ENCODE measurements around the gene HIC1. TPM values are rescaled to one million over a fixed set of nuclear protein-coding genes. Genes with fewer than 3 reads are reported as not detected.

Gene HIC1
- total RNA-seq, 1 donor from 2014 or later: 0.37 TPM

DNA sequence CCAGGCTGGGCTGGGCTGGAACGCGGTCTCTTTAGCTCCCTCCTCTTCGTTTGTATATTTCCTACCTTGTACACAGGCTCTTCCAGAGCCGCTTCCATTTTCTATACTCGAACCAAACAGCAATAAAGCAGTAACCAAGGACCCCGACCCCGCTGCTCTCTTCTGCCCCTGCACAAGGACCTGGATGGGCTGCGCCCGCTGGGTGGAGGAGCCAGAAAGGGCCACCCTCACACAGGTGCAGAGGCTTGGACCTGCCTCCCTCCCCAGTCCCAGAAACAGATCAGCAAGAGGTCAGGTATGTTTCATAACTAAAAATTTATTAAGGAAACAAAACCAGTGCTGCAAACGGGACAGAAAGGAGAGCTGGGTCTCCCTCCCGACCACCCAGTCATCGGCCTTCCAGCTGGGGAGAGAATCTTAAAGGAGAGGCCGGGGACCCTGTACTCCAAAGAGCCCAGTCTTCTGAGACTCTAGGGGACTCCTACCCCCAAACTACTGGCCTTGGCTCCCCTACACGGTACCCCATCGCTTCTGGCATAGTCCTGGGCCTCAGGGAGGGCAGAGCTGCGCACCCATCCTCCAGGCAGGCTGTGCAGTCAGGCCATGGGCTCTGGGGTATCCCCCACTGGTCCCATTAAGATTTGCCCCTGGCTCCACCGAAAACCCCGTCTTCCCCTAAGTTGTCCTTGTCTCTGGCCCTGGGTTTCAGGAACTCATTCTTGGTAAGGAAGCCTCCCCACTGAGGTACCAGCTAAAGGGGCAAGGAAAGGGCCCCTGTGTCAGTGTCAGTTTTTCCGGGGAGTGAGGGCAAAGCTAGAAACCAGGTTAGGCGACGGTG, 4.9 kb downstream of the HIC1 start:
- peaks cover 59% of the 10 kb centered on the region for H3K27me3 Mint-ChIP-seq (ENCODE audit: low read depth)
- peak overlapping the region; percentile 57 for H3K4me3 Mint-ChIP-seq
- H3K27ac Mint-ChIP-seq (ENCODE audit: unreplicated experiment): no peak overlapping the region
- peaks cover 15% of the 10 kb centered on the region for H3K4me1 Mint-ChIP-seq
- no peak for DNase-seq (ENCODE audit: low read depth, low spot score)
- H3K9me3 Mint-ChIP-seq: no peaks in the 10 kb centered on the region
- peaks cover 15% of the 10 kb centered on the region for H3K36me3 Mint-ChIP-seq (ENCODE audit: low read depth)
- TF ChIP-seq, protein P1, sequence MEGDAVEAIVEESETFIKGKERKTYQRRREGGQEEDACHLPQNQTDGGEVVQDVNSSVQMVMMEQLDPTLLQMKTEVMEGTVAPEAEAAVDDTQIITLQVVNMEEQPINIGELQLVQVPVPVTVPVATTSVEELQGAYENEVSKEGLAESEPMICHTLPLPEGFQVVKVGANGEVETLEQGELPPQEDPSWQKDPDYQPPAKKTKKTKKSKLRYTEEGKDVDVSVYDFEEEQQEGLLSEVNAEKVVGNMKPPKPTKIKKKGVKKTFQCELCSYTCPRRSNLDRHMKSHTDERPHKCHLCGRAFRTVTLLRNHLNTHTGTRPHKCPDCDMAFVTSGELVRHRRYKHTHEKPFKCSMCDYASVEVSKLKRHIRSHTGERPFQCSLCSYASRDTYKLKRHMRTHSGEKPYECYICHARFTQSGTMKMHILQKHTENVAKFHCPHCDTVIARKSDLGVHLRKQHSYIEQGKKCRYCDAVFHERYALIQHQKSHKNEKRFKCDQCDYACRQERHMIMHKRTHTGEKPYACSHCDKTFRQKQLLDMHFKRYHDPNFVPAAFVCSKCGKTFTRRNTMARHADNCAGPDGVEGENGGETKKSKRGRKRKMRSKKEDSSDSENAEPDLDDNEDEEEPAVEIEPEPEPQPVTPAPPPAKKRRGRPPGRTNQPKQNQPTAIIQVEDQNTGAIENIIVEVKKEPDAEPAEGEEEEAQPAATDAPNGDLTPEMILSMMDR (conservative IDR thresholded peaks at IDR 0.05): no peak

DNA sequence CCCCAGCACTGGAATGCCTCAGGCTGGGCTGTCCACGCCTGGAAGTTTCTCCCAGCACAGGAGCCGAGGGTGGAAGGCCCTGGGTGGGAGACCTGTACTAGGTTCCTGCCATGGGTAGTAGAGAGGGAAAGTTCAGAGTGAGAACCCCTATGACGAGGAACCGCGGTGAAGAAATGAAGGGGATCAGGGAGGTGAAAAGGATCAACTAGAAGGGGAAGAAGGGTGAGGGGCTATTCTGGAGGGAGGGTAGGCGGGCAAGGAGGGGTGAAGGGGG, 5.4 kb downstream of the HIC1 start:
- Mint-ChIP-seq H3K27me3 (ENCODE audit: low read depth) (peaks cover 56% of the 10 kb centered on the region), H3K27ac (ENCODE audit: unreplicated experiment) (no peak overlapping the region), H3K4me3 (peak overlapping the region; percentile 44), H3K9me3 (no peaks in the 10 kb centered on the region), H3K4me1 (peaks cover 17% of the 10 kb centered on the region), H3K36me3 (ENCODE audit: low read depth) (peaks cover 17% of the 10 kb centered on the region)
- no peak for DNase-seq (ENCODE audit: low read depth, low spot score)
- TF ChIP-seq, protein P1 (conservative IDR thresholded peaks at IDR 0.05): no peak

DNA sequence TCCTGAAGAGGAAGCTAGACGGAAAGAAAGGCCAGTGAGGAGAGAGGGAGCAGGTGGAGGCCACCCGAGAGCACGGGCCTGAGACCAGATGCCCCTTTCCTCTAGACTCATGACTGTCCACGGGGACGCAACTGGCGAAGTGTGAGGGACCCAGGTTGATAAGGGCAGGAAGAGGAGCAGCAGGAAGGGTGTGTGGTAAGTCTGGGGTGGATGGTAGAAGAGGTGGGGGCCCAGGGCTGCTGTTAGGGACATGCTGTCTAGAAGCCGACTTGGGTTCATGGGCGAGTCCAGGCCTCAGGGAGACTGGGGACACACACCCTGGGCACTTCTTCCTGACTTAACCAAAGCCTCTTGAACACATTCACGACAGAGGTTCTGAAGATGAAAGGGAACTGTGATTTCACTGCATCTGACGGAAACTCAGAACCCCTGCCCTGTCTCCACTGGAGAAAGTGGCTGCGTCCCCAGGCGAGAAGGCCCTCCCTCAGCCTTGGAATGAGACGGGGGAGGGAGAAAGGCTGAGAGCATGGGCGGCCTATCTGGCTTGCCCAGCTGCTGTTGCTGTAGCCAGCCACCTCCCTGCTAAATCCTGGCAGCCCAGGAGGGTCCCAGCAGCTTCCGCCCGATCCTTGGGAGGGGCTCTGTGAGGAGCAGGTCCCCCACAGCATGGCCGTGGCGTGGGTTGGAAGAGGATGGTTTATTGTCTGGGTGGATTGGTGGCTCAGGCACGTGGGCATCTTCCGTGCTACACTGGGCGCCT, 6.0 kb downstream of the HIC1 start:
- H3K36me3 Mint-ChIP-seq (ENCODE audit: low read depth): peaks cover 17% of the 10 kb centered on the region
- TF ChIP-seq, protein P1 (conservative IDR thresholded peaks at IDR 0.05): no peak
- no peak for DNase-seq (ENCODE audit: low read depth, low spot score)
- peaks cover 17% of the 10 kb centered on the region for H3K4me1 Mint-ChIP-seq
- no peaks in the 10 kb centered on the region for H3K9me3 Mint-ChIP-seq
- H3K4me3 Mint-ChIP-seq: peak overlapping the region; percentile 44
- no peak overlapping the region for H3K27ac Mint-ChIP-seq (ENCODE audit: unreplicated experiment)
- H3K27me3 Mint-ChIP-seq (ENCODE audit: low read depth): peaks cover 56% of the 10 kb centered on the region

DNA sequence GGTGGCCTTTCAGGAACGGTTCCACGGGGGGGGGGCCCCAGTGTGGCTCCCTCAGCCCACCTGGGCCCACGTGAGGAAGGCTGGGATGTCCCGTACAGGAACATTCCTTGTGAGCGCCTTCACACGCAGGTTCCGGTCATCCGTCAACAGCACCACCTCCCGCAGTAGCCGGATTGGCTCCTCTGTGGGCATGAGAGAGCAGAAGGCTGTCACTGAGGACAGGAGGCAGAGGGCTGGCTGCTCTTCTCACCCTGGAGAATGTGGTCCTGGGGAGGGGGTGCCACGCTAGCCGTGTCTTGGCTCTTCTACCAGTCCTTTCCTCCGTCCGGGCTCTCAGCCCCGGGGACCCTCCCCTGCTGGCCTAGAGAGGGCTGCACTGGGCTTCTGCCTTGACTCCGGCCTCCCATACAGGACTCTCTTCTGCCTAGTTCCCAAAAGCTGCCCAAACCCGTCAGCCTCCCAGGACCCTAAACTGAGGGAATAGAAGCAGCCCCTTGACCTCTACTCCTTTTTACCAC, 6.6 kb downstream of the HIC1 start:
- TF ChIP-seq, protein P1 (conservative IDR thresholded peaks at IDR 0.05): no peak
- Mint-ChIP-seq H3K9me3 (no peaks in the 10 kb centered on the region), H3K36me3 (ENCODE audit: low read depth) (peaks cover 17% of the 10 kb centered on the region), H3K27me3 (ENCODE audit: low read depth) (peaks cover 51% of the 10 kb centered on the region), H3K27ac (ENCODE audit: unreplicated experiment) (no peak overlapping the region), H3K4me1 (peaks cover 23% of the 10 kb centered on the region), H3K4me3 (no peak overlapping the region)
- DNase-seq (ENCODE audit: low read depth, low spot score): no peak

DNA sequence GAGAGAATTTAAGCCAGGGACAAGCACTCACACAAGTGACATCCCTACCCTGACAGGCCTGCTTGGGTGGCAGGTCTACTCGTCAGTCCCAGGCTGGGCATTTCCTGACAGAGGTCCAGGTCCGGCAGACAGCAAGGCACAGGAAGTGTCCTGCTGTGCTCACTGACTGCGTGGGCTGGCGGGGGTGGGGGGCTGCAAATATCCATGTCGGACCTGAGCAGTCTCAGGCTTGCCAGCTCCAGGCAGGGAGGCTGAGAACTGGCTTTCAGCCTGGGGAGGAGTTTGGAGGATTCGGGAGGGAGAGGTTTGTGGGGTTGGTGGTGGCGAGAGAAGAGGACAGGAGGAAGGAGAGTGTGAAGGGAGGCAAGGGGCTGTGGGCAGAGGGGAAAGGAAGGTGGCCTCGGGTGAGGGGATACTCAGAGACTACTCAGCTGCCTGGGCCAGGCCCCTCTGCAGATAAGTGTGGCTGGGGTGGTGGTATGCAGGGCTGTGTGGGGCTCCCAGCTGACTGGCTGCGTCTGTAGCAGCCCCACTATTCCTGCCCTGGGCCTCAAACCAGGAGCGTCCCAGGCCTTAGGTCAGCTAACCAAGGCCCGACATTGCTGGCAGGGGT, 7.8 kb downstream of the HIC1 start:
- peaks cover 17% of the 10 kb centered on the region for H3K36me3 Mint-ChIP-seq (ENCODE audit: low read depth)
- H3K9me3 Mint-ChIP-seq: no peaks in the 10 kb centered on the region
- DNase-seq (ENCODE audit: low read depth, low spot score): no peak
- TF ChIP-seq, protein P1 (conservative IDR thresholded peaks at IDR 0.05): no peak
- no peak overlapping the region for H3K4me3 Mint-ChIP-seq
- H3K4me1 Mint-ChIP-seq: peaks cover 33% of the 10 kb centered on the region
- peaks cover 48% of the 10 kb centered on the region for H3K27me3 Mint-ChIP-seq (ENCODE audit: low read depth)
- H3K27ac Mint-ChIP-seq (ENCODE audit: unreplicated experiment): peak overlapping the region; percentile 62
